IMR-90 (cell line): ENCODE data around the gene SURF6.

ENCODE experiments used
- CEBPB ChIP-seq: IDR thresholded peaks from 2 replicates; pipeline ENCODE4 v1.6.1; 2012; ENCODE audit warnings: low read depth, low read length, improper control_type of control experiment
- CHD1 ChIP-seq: IDR thresholded peaks from 2 replicates; pipeline ENCODE4 v1.6.1; 2012; ENCODE audit warnings: low read depth, low read length, improper control_type of control experiment
- MAFK ChIP-seq: IDR thresholded peaks from 2 replicates; pipeline ENCODE4 v1.6.1; 2012; ENCODE audit warnings: low read depth, low read length, improper control_type of control experiment
- NFE2L2 ChIP-seq: fragments of 150-350 bp; IDR thresholded peaks from 2 replicates; pipeline ENCODE4 v1.6.1; 2016; ENCODE audit warnings: low read depth, mild to moderate bottlenecking, low read length
- POLR2A ChIP-seq: IDR thresholded peaks from 2 replicates; pipeline ENCODE4 v1.6.1; 2012; ENCODE audit warnings: mild to moderate bottlenecking, low read depth, low read length
- RAD21 ChIP-seq: IDR thresholded peaks from 2 replicates; pipeline ENCODE4 v1.6.1; 2012; ENCODE audit warnings: low read length, improper control_type of control experiment
- RCOR1 ChIP-seq: IDR thresholded peaks from 2 replicates; pipeline ENCODE4 v1.6.1; 2012; ENCODE audit warnings: mild to moderate bottlenecking, low read length, improper control_type of control experiment; ENCODE audit not compliant: insufficient replicate concordance
- RFX5 ChIP-seq: IDR thresholded peaks from 2 replicates; pipeline ENCODE4 v1.8.0; 2012; ENCODE audit warnings: low read depth, mild to moderate bottlenecking, low read length, moderate library complexity
- SMC3 ChIP-seq: fragments of 150-350 bp; IDR thresholded peaks from 2 replicates; pipeline ENCODE4 v1.6.1; 2016; ENCODE audit warnings: low read depth, mild to moderate bottlenecking, antibody characterized with exemption, low read length, moderate library complexity
- TF ChIP-seq, protein P1 (sequence below): conservative IDR thresholded peaks from 2 replicates; pipeline ENCODE4 v1.5.1; 2012; ENCODE audit warnings: mild to moderate bottlenecking, low read depth, low read length, improper control_type of control experiment

DNA sequence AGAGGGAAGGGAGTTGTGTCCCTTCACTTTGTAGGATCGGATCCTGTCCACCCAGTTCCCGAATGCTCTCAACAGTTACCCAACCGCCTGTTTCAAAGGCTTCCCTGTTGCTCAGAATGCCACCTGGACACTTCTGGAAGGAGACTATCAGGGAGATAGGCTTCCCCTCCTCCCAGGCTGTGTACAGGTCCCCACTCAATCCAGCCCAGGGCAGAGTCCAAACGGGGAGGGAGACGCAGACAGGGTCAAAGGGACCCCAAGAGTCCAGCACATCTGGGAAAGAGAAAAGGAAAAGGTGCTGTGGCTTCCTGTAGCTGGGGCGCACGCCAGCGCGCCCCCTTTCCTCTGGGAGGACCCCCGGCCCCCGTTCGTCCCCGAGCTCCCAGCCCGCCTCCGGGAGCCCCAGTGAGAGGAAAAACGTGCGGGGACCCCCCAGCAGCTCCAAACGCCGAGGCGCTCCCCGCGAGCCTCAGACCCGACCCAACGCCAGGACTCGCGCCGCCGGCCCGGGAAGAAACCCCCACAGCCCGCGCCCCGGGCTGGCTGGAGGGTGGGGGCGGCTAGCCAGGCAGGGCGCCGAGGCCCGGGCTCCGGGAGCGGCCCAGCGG, 39.2 kb upstream of the SURF6 start:
- TF ChIP-seq RFX5, result no peak
- TF ChIP-seq SMC3, result no peak
- TF ChIP-seq, protein P1, sequence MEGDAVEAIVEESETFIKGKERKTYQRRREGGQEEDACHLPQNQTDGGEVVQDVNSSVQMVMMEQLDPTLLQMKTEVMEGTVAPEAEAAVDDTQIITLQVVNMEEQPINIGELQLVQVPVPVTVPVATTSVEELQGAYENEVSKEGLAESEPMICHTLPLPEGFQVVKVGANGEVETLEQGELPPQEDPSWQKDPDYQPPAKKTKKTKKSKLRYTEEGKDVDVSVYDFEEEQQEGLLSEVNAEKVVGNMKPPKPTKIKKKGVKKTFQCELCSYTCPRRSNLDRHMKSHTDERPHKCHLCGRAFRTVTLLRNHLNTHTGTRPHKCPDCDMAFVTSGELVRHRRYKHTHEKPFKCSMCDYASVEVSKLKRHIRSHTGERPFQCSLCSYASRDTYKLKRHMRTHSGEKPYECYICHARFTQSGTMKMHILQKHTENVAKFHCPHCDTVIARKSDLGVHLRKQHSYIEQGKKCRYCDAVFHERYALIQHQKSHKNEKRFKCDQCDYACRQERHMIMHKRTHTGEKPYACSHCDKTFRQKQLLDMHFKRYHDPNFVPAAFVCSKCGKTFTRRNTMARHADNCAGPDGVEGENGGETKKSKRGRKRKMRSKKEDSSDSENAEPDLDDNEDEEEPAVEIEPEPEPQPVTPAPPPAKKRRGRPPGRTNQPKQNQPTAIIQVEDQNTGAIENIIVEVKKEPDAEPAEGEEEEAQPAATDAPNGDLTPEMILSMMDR, result 0 out of 2 replicates have a peak, but pooled peaks have one; percentile 20
- no peak for TF ChIP-seq NFE2L2
- no peak; the same call in 1 of the 2 replicates for TF ChIP-seq CEBPB
- no peak; the same call in 1 of the 2 replicates for TF ChIP-seq POLR2A
- TF ChIP-seq RAD21, result no peak
- TF ChIP-seq RCOR1, result no peak
- no peak for TF ChIP-seq MAFK
- peak; percentile 86; the same call in 1 of the 2 replicates for TF ChIP-seq CHD1
